ENCODE measurements around the gene WDR64.
"Not testable (repeated sequence)": the region's sequence is repeated elsewhere in the genome, so short reads cannot be mapped to it uniquely, and the experiment has no call there.

Gene WDR64

GRCh38 chr1:241701483-241702295 is 49.6 kb downstream of the WDR64 start:
- no peak for DNase-seq (ENCODE audit: low spot score)

GRCh38 chr1:241702442-241703373 is 50.6 kb downstream of the WDR64 start:
- no peak for DNase-seq (ENCODE audit: low spot score)

GRCh38 chr1:241703739-241704138 is 51.7 kb downstream of the WDR64 start:
- not testable (repeated sequence) for DNase-seq (ENCODE audit: low spot score)

- DNase-seq (ENCODE audit: low spot score): no peak
Measured at GRCh38 chr1:241706257-241706656, 54.2 kb downstream of the WDR64 start.

GRCh38 chr1:241706967-241707366 is 54.9 kb downstream of the WDR64 start:
- DNase-seq (ENCODE audit: low spot score): no peak

GRCh38 chr1:241707442-241707841 is 55.4 kb downstream of the WDR64 start:
- DNase-seq (ENCODE audit: low spot score): no peak

GRCh38 chr1:241711326-241711725 is 59.2 kb downstream of the WDR64 start:
- no peak for DNase-seq (ENCODE audit: low spot score)

- no peak for DNase-seq (ENCODE audit: low spot score)
Measured at GRCh38 chr1:241713316-241713715, 61.2 kb downstream of the WDR64 start.

GRCh38 chr1:241714321-241715218 is 62.5 kb downstream of the WDR64 start:
- DNase-seq (ENCODE audit: low spot score): no peak

GRCh38 chr1:241715435-241715834 is 63.4 kb downstream of the WDR64 start:
- no peak for DNase-seq (ENCODE audit: low spot score)

GRCh38 chr1:241715956-241716355 is 63.9 kb downstream of the WDR64 start:
- no peak for DNase-seq (ENCODE audit: low spot score)

GRCh38 chr1:241716915-241717656 is 65.0 kb downstream of the WDR64 start:
- no peak for DNase-seq (ENCODE audit: low spot score)

GRCh38 chr1:241717975-241718374 is 65.9 kb downstream of the WDR64 start:
- no peak for DNase-seq (ENCODE audit: low spot score)

GRCh38 chr1:241721011-241721410 is 68.9 kb downstream of the WDR64 start:
- DNase-seq (ENCODE audit: low spot score): no peak

- no peak for DNase-seq (ENCODE audit: low spot score)
Measured at GRCh38 chr1:241722947-241723346, 70.9 kb downstream of the WDR64 start.

GRCh38 chr1:241724741-241725356 is 72.8 kb downstream of the WDR64 start:
- DNase-seq (ENCODE audit: low spot score): no peak

GRCh38 chr1:241730031-241730430 is 78.0 kb downstream of the WDR64 start:
- no peak for DNase-seq (ENCODE audit: low spot score)

- no peak for DNase-seq (ENCODE audit: low spot score)
Measured at GRCh38 chr1:241733899-241734298, 81.8 kb downstream of the WDR64 start.

- DNase-seq (ENCODE audit: low spot score): no peak
Measured at GRCh38 chr1:241734533-241734932, 82.5 kb downstream of the WDR64 start.

- not testable (repeated sequence) for DNase-seq (ENCODE audit: low spot score)
Measured at GRCh38 chr1:241735493-241735926, 83.4 kb downstream of the WDR64 start.

- no peak for DNase-seq (ENCODE audit: low spot score)
Measured at GRCh38 chr1:241736387-241736786, 84.3 kb downstream of the WDR64 start.

Measured in germinal center (tissue), 1 donor.